Measurements from ENCODE around the gene CGNL1.

DNA sequence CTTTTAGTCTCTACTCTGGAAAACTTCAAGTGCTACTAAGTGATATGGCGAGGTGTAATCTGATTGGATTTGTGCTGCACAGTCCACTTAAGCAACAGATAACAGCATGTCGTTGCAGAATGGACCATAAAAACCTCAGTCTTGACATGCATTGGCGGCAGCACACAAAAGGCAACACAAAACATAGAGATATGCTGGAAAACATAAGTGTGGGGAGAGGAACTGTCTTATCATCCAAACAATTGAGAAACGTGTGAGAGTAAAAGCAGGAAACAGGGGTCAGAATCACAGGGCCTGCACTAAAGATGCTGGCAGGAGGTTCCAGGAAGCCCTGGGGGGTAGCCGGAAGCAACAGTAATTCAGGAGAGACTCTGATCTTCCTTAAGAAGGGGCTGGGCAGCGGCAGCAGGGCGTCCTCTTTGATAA is 82.1 kb downstream of the CGNL1 start:
- TF ChIP-seq, protein P1, sequence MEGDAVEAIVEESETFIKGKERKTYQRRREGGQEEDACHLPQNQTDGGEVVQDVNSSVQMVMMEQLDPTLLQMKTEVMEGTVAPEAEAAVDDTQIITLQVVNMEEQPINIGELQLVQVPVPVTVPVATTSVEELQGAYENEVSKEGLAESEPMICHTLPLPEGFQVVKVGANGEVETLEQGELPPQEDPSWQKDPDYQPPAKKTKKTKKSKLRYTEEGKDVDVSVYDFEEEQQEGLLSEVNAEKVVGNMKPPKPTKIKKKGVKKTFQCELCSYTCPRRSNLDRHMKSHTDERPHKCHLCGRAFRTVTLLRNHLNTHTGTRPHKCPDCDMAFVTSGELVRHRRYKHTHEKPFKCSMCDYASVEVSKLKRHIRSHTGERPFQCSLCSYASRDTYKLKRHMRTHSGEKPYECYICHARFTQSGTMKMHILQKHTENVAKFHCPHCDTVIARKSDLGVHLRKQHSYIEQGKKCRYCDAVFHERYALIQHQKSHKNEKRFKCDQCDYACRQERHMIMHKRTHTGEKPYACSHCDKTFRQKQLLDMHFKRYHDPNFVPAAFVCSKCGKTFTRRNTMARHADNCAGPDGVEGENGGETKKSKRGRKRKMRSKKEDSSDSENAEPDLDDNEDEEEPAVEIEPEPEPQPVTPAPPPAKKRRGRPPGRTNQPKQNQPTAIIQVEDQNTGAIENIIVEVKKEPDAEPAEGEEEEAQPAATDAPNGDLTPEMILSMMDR (conservative IDR thresholded peaks at IDR 0.05), result no peak
- no peak for TF ChIP-seq EZH2 (IDR thresholded peaks at IDR 0.05; ENCODE audit: low read depth)
